Immature natural killer cell (primary cell): Measurements from ENCODE around the gene TNFRSF13B. TPM values are rescaled to one million over a fixed set of nuclear protein-coding genes. Genes with fewer than 3 reads are reported as not detected.

Experiments
- DNase-seq, 3 donors: peaks; one replicate each; pipeline ENCODE4 v3.0.0; 2022; ENCODE audit warnings: mixed read lengths in 1 of 3
- H3K27ac Mint-ChIP-seq, 6 donors: one replicate each; pipeline ENCODE4 v1.8.0; 2020; ENCODE audit warnings: mixed read lengths in 6 of 6, mild to moderate bottlenecking in 5 of 6, inconsistent platforms in 4 of 6, moderate library complexity in 3 of 6
- H3K27me3 Mint-ChIP-seq, 3 donors: one replicate each; pipeline ENCODE4 v1.8.0; 2020 to 2021; ENCODE audit warnings: low read depth in 3 of 3, mild to moderate bottlenecking in 3 of 3, mixed read lengths in 3 of 3, moderate library complexity in 3 of 3, inconsistent platforms in 1 of 3
- H3K36me3 Mint-ChIP-seq, 3 donors: one replicate each; pipeline ENCODE4 v1.8.0; 2020; ENCODE audit warnings: mixed read lengths in 3 of 3, inconsistent platforms in 2 of 3, mild to moderate bottlenecking in 2 of 3
- H3K4me1 Mint-ChIP-seq, 2 donors: one replicate each; pipeline ENCODE4 v1.8.0; 2020; ENCODE audit warnings: inconsistent platforms in 2 of 2, mild to moderate bottlenecking in 2 of 2, mixed read lengths in 2 of 2, moderate library complexity in 1 of 2
- H3K4me3 Mint-ChIP-seq, 5 donors: one replicate each; pipeline ENCODE4 v1.8.0; 2020; ENCODE audit warnings: mild to moderate bottlenecking in 5 of 5, mixed read lengths in 5 of 5, inconsistent platforms in 3 of 5, moderate library complexity in 3 of 5
- H3K9me3 Mint-ChIP-seq, 6 donors: one replicate each; pipeline ENCODE4 v1.8.0; 2020; ENCODE audit warnings: mild to moderate bottlenecking in 6 of 6, mixed read lengths in 6 of 6, inconsistent platforms in 4 of 6, moderate library complexity in 3 of 6
- polyA plus RNA-seq, 3 donors: library from polyadenylated mRNA; unstranded; fragments of 300-500 nt; fragmentation: Illumina TruSeq; gene quantifications; one replicate each; pipeline ENCODE4 v1.2.3, GENCODE V29; 2021

The TNFRSF13B gene
- polyA plus RNA-seq, 3 donors from 2014 or later = not detected

- H3K9me3 Mint-ChIP-seq = no peaks in the 10 kb centered on the region
- no peak overlapping the region for H3K4me3 Mint-ChIP-seq
- H3K27ac Mint-ChIP-seq = no peak overlapping the region
- DNase-seq = no peak
- no peaks in the 10 kb centered on the region for H3K4me1 Mint-ChIP-seq
- H3K27me3 Mint-ChIP-seq = no peaks in the 10 kb centered on the region
- no peaks in the 10 kb centered on the region for H3K36me3 Mint-ChIP-seq
Measured at GRCh38 chr17:16929757-16930520, 42.0 kb downstream of the TNFRSF13B start.

DNA sequence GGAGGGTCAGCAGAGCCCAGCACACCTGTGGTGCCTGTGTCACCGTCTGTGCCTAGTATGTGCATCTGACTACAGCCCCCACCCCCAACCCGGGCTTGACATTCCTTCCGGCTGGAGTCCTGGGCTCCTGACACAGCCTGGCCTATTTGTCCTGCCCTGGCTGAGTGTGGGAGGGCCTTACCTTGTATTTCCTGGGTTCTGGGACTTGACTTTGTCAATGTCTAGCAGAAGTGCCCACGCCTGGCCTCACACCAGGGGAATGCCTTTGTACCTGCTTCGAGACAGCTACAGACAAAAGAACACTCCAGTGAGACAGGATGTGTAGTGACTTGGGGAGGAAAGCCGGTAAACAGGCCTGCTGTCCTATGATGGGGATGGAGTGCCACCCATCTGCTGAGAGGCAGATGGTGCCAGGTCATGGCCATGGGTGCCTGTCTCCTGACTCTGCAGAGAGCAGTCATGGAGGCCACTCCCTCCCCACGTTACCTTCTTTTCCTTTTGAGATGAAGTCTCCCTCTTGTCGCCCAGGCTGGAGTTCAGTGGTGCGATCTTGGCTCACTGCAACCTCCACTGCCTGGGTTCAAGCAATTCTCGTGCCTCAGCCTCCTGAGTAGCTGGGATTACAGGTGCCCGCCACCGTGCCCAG lies 42.8 kb downstream of the TNFRSF13B start:
- no peak overlapping the region for H3K4me3 Mint-ChIP-seq
- H3K9me3 Mint-ChIP-seq = no peaks in the 10 kb centered on the region
- no peaks in the 10 kb centered on the region for H3K36me3 Mint-ChIP-seq
- H3K4me1 Mint-ChIP-seq = no peaks in the 10 kb centered on the region
- no peaks in the 10 kb centered on the region for H3K27me3 Mint-ChIP-seq
- no peak for DNase-seq
- H3K27ac Mint-ChIP-seq = no peak overlapping the region

DNA sequence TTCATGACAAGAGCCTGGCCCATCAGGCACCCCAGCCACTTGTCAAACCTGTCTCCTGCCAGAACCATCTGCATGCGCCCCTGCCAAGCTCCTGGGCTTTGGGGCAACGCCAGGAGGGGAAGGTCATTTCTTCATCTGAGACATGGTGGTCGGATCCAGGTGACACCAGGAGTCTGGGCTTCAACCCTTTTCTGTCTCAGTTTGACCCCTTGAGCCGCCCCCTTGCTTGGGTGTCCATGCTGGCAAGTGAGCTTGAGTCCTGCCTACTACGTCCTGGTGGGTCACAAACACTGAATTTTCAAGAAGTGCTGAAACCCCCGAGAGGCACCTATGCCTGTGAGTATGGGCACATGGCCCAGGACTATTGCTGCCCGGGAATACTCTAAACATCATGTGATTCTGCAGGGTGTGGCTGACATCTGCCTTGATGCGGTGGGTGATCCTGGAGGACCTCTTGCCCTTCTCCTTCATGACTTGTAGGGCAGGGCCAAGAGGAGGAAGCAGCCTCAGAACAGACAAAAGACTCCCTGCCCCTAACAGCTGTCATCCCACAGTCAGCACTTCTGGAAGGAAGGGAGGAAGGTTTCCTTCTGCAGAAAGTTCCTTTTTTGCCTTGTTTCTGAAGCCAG lies 43.4 kb downstream of the TNFRSF13B start:
- H3K4me3 Mint-ChIP-seq = no peak overlapping the region
- H3K27me3 Mint-ChIP-seq = no peaks in the 10 kb centered on the region
- no peaks in the 10 kb centered on the region for H3K9me3 Mint-ChIP-seq
- no peaks in the 10 kb centered on the region for H3K36me3 Mint-ChIP-seq
- DNase-seq = no peak
- H3K4me1 Mint-ChIP-seq = no peaks in the 10 kb centered on the region
- H3K27ac Mint-ChIP-seq = no peak overlapping the region

GRCh38 chr17:16927641-16928321 lies 44.1 kb downstream of the TNFRSF13B start:
- Mint-ChIP-seq H3K9me3 (no peaks in the 10 kb centered on the region), H3K27ac (no peak overlapping the region), H3K4me3 (no peak overlapping the region), H3K27me3 (no peaks in the 10 kb centered on the region), H3K36me3 (no peaks in the 10 kb centered on the region), H3K4me1 (no peaks in the 10 kb centered on the region)
- DNase-seq = no peak

DNA sequence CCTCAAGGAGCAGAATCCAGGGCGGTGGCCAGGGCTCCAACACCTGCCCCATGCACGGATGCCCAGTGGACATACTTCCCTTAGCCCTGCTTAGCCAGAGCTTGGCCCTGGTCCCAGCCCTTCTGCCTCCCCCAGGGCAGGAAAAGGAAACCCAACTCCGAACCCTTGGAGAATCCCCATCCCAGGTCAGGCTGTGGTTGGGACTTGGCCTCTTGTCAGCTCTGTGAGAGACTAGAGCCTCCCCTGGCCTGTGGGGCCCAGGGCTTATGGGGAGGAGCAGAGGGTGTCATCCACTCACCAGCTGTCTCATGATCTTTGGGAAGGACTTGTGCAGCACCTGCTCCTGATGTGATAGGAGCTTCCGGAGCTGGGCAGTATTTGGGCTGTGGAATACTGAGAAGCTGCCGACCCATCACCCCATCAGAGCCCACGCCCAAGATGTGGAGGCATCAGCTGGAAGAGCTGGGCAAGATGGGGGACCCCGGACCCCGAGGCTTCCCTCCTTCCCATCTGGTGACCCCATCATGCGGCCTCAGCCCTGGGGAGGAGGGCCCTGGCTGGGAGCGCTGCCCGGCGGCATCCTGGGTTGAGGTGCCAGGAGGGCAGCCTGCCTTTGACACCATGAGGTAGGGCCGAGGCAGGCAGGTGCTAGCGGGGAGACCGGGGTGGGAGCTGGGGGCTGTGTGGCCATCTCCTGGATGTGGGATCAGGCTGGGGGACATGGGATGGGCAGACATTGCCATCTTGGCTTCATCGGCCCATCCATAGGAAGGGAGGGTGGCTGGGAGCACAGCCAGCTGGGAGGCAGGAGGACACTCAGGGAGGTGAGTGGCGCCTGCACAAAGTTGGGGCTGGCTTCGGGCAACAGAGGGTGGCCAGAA lies 45.1 kb downstream of the TNFRSF13B start:
- Mint-ChIP-seq H3K4me1 (no peaks in the 10 kb centered on the region), H3K36me3 (no peaks in the 10 kb centered on the region), H3K27me3 (no peaks in the 10 kb centered on the region), H3K9me3 (no peaks in the 10 kb centered on the region), H3K4me3 (no peak overlapping the region), H3K27ac (no peak overlapping the region)
- DNase-seq = no peak

DNA sequence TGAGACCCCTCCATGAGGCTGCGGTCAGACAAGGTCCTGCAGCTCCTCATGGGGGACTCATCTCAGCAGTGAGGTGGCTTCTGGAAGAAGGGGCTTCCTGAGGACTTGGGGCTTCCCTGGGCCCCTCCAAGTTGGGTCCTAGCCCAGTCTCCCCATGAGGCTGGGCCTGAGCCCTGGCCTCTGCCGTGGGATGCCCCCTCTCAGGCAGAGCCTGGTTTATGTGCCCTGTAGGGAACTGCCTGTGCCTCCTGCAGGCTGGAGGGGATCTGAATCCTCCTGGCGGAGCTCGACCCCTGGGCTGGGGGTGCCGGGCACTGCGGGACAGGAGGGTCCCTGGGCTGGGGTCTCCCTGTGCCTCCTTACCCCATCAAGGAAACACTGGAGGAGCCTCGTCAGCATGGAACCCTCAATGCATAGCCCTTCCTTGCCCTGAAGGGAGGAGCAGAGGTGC lies 45.8 kb downstream of the TNFRSF13B start:
- Mint-ChIP-seq H3K4me1 (no peaks in the 10 kb centered on the region), H3K27ac (no peak overlapping the region), H3K4me3 (no peak overlapping the region), H3K9me3 (no peaks in the 10 kb centered on the region), H3K36me3 (no peaks in the 10 kb centered on the region), H3K27me3 (no peaks in the 10 kb centered on the region)
- no peak for DNase-seq

DNA sequence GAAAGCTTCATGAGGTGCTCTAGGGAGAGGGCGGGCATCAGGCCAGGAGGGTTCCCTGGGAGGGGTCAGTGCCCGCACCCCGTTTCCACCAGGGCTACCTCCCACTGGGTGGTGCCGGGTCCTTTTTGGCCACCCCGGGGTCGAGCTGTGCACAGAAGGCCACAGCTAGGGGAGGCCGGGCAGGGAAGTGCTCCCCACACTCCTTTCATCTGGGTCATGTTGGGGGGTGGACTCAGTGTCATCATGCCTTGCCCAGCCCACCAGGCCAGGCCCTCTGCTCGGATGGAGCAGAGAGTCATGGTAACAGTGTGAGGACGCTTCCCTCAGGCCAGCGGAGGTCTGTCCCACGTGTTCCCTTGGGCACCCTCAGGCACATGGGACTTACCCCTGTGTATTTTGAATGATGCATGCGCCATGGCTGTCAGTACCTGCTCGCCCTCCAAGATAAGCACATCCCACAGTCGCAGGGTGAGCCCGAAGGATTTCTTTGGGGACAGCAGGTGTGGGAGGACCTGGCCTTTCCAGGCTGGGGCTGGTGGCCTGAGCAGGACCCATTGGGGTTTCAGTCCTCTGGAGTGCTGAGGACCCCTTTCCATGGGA lies 46.4 kb downstream of the TNFRSF13B start:
- no peak for DNase-seq
- no peak overlapping the region for H3K27ac Mint-ChIP-seq
- H3K9me3 Mint-ChIP-seq = no peaks in the 10 kb centered on the region
- H3K27me3 Mint-ChIP-seq = no peaks in the 10 kb centered on the region
- no peak overlapping the region for H3K4me3 Mint-ChIP-seq
- H3K4me1 Mint-ChIP-seq = no peaks in the 10 kb centered on the region
- no peaks in the 10 kb centered on the region for H3K36me3 Mint-ChIP-seq

- H3K27me3 Mint-ChIP-seq = no peaks in the 10 kb centered on the region
- no peaks in the 10 kb centered on the region for H3K36me3 Mint-ChIP-seq
- H3K4me3 Mint-ChIP-seq = no peak overlapping the region
- H3K9me3 Mint-ChIP-seq = no peaks in the 10 kb centered on the region
- H3K4me1 Mint-ChIP-seq = no peaks in the 10 kb centered on the region
- H3K27ac Mint-ChIP-seq = no peak overlapping the region
- DNase-seq = no peak
Measured at GRCh38 chr17:16924696-16925440, 47.0 kb downstream of the TNFRSF13B start.

DNA sequence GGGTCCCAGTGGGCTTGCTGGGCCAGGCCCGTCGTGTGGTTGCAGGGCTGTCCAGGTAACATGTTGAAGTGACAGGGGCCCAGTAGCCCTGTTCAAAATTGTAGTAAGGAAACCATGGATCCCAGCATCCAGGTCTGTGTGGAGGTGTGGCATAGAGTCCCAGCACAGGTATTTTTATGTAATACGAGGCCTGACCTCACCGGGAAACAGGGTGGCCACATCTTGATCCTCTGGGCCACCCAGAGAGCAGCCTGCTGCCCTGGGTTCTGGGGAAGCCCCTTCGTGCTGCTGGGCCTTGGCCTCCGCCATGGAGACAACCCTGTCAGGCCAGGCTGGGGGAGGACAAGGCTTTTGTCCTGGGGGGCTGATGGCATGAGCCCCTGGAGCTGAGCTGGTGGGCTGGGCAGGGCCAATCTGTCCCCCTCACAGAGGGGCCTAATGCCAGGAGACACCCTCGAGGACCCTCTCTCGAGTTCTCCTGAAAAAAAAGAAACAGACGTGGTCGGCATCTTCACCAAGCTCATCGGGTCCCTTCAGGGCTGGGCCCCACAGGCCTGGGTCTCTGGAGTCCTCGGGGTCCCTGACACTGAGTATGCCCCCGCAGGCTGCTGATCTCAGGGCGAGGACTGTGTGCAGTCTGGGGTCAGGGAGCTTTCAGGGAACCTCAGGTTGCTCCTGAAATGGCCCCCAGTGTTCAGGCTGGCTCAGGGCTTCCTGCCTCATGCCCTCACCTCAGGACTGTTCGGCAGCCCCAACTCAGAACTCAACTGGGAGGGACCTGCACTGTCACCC lies 47.8 kb downstream of the TNFRSF13B start:
- H3K4me1 Mint-ChIP-seq = no peaks in the 10 kb centered on the region
- no peak overlapping the region for H3K4me3 Mint-ChIP-seq
- H3K27me3 Mint-ChIP-seq = no peaks in the 10 kb centered on the region
- H3K36me3 Mint-ChIP-seq = no peaks in the 10 kb centered on the region
- H3K9me3 Mint-ChIP-seq = no peaks in the 10 kb centered on the region
- no peak for DNase-seq
- H3K27ac Mint-ChIP-seq = no peak overlapping the region

GRCh38 chr17:16923097-16923903 lies 48.6 kb downstream of the TNFRSF13B start:
- Mint-ChIP-seq H3K9me3 (no peaks in the 10 kb centered on the region), H3K27ac (no peak overlapping the region), H3K4me3 (no peak overlapping the region), H3K27me3 (peaks cover 0 to under 1% (median 0%) of the 10 kb centered on the region in 3 donors), H3K4me1 (no peaks in the 10 kb centered on the region), H3K36me3 (no peaks in the 10 kb centered on the region)
- no peak for DNase-seq

DNA sequence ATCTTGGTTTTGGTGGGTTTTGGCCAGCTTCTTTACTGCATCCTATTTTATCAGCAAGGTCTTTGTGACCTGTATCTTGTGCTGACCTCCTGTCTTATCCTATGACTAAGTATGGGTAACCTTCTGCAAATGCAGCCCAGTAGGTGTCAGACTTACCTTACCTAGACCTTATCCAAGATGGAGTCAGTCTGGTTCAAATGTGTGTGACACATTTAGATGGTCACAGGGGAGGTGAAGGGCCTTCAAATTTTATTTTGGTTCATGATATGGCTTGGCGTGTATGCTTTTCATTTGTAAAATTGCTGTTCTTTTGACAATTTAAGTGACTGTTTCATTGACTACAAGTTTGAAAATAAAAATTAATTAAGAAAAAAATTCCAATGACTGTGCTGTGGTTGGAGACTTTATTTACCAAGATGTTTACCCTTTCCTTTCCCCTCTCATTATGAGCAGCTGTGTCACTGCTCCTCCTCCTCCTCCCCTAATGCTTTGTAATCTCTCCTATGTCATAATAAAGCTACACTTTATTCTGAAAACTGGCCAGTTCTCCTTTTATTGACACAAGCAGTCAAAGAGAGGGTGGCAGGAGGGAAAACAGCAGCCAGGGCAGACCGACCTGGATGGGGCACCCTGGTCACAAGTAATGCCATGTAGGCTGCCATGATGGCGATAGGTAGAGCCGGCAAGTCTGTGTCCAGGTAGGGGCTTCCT lies 49.4 kb downstream of the TNFRSF13B start:
- no peaks in the 10 kb centered on the region for H3K4me1 Mint-ChIP-seq
- peak in 2 of 3 donors; percentile 13 to 16 for DNase-seq
- H3K27ac Mint-ChIP-seq = no peak overlapping the region
- peaks cover 0 to 2% (median 0%) of the 10 kb centered on the region in 3 donors for H3K27me3 Mint-ChIP-seq
- H3K4me3 Mint-ChIP-seq = no peak overlapping the region
- no peaks in the 10 kb centered on the region for H3K36me3 Mint-ChIP-seq
- no peaks in the 10 kb centered on the region for H3K9me3 Mint-ChIP-seq
